PC-3 (cell line): ENCODE measurements around the gene P2RX2. TPM values are rescaled to one million over a fixed set of nuclear protein-coding genes. Genes with fewer than 3 reads are reported as not detected.
A peak's percentile ranks its signal among the peaks of the same experiment; 100 is the strongest.

ENCODE experiments used
- ATAC-seq: fragments of 200-7000 bp; cut with Tn5 transposase; 2 replicates; pipeline ENCODE4 v1.9.1; 2020; ENCODE audit warnings: mild to moderate bottlenecking, moderate library complexity
- BruUV-seq: library from RNA; stranded (reverse); fragments of 400-500 nt; replicated peaks from 2 replicates; lab custom pipeline; 2021; lab: Mats Ljungman, UMichigan
- CTCF ChIA-PET: fragments of 300-600 bp; sonication (Branson Sonifier 250); formaldehyde crosslinking; loops from one replicate; lab custom pipeline; 2022; ENCODE audit warnings: antibody characterized with exemption; lab: Charles Lee
- POLR2A ChIA-PET: fragments of 300-600 bp; sonication (Branson Sonifier 250); formaldehyde crosslinking; loops from one replicate; lab custom pipeline; 2022; ENCODE audit warnings: antibody characterized with exemption; ENCODE audit not compliant: unreplicated experiment; lab: Charles Lee
- DNase-seq: peaks from one replicate; pipeline ENCODE4 v3.0.0-alpha.2; 2015
- H2AFZ ChIP-seq: fragments of 300-600 bp; sonication (generic); 2 replicates; pipeline ENCODE4 v1.6.0; 2016; ENCODE audit warnings: antibody characterized with exemption, low read length
- H3F3A ChIP-seq: fragments of 300-600 bp; sonication (generic); one replicate; pipeline ENCODE4 v1.6.0; 2017; ENCODE audit warnings: antibody characterized with exemption, low read length, control low read depth, mild to moderate bottlenecking; ENCODE audit not compliant: unreplicated experiment
- H3K27ac ChIP-seq: fragments of 300-600 bp; sonication (generic); 2 replicates; pipeline ENCODE4 v1.5.1; 2016; ENCODE audit warnings: mild to moderate bottlenecking, low read length
- H3K27me3 ChIP-seq: fragments of 300-600 bp; sonication (generic); 2 replicates; pipeline ENCODE4 v1.6.1; 2016; ENCODE audit warnings: low read length, mixed read lengths
- H3K36me3 ChIP-seq: fragments of 300-600 bp; sonication (generic); 2 replicates; pipeline ENCODE4 v1.6.1; 2016; ENCODE audit warnings: low read depth, mixed run types, low read length, mixed read lengths
- H3K4me1 ChIP-seq: fragments of 300-600 bp; sonication (generic); 2 replicates; pipeline ENCODE4 v1.5.1; 2016; ENCODE audit warnings: low read length; ENCODE audit not compliant: insufficient read depth
- H3K4me2 ChIP-seq: fragments of 300-600 bp; sonication (generic); 2 replicates; pipeline ENCODE4 v1.6.0; 2016; ENCODE audit warnings: low read length
- H3K4me3 ChIP-seq: fragments of 300-600 bp; sonication (generic); 2 replicates; pipeline ENCODE4 v1.5.1; 2016; ENCODE audit warnings: mild to moderate bottlenecking, low read length, mixed read lengths
- H3K79me2 ChIP-seq: fragments of 300-600 bp; sonication (generic); 2 replicates; pipeline ENCODE4 v1.6.1; 2017; ENCODE audit warnings: low read length, mixed read lengths
- H3K9ac ChIP-seq: fragments of 300-600 bp; sonication (generic); 2 replicates; pipeline ENCODE4 v1.6.0; 2016; ENCODE audit warnings: mild to moderate bottlenecking, low read length
- H3K9me2 ChIP-seq: fragments of 300-600 bp; sonication (generic); replicated peaks from 2 replicates; pipeline ENCODE4 v1.6.1; 2016; ENCODE audit warnings: mixed run types, low read length, mixed read lengths
- H3K9me3 ChIP-seq: fragments of 300-600 bp; sonication (generic); 2 replicates; pipeline ENCODE4 v1.6.1; 2016; ENCODE audit warnings: low read length, mixed read lengths
- H4K20me1 ChIP-seq: fragments of 300-600 bp; sonication (generic); 2 replicates; pipeline ENCODE4 v1.6.1; 2016; ENCODE audit warnings: low read length, mixed read lengths
- EZH2 ChIP-seq: fragments of 300-600 bp; sonication (generic); IDR thresholded peaks from one replicate; pipeline ENCODE4 v1.6.1; 2017; ENCODE audit warnings: antibody characterized with exemption, mild to moderate bottlenecking, low read length; ENCODE audit not compliant: unreplicated experiment
- EZH2phosphoT487 ChIP-seq: fragments of 300-600 bp; sonication (generic); IDR thresholded peaks from 2 replicates; pipeline ENCODE4 v1.6.1; 2018; ENCODE audit warnings: mild to moderate bottlenecking, antibody characterized with exemption, low read length, borderline replicate concordance
- intact Hi-C: fragments of 100-400 bp; cut with micrococcal nuclease; formaldehyde crosslinking; loops from 2 replicates; pipeline ENCODE4 v1.9.0; 2023
- total RNA-seq: library from RNA; depleted of rRNA; stranded (reverse); fragments of >200 nt; gene quantifications from 2 replicates; pipeline ENCODE4 v1.2.3, GENCODE V29; 2014
- TF ChIP-seq, protein P1 (sequence below): fragments of 300-600 bp; sonication (generic); conservative IDR thresholded peaks from 2 replicates; pipeline ENCODE4 v1.5.1; 2017; ENCODE audit warnings: antibody characterized with exemption, low read depth, mild to moderate bottlenecking, low read length

Gene P2RX2
- total RNA-seq, 1 experiment from 2014 or later: not detected

DNA sequence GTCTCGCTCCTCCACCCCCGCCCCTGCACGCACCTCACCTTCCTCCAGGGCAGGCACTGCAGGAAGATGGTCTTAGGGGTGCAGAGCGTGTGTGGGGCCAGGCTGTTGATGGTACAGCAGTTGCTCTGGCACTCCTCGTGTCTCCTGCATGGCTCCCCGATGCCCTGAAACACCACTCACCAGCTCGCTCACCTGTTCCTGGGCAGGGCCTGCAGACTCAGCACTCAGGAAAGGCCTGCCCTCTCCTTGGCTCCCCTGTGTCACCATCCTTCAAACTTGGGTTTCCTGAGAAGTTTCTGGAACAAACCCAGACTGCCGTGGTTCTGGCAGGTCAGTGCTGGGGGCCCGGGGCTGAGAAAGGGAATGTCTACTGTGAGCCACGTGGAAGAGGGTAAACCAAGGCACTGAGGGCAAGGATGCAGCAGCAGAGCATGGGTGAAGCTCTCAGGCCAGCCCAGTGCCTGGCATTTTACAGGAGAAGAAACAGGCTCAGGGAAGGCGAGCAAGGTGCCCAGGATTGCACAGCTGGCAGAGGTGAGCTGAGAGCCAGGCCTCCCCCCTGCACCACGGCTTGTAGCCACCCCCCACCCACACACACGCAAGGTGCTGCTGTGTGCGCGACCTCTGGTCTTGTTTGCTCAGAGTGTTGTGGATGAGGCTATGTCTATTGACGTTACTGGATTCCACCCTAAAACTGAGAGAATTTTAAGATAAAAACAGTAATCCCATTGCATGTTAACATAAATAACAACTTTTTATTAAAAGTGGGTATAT, 13.7 kb upstream of the P2RX2 start:
- CTCF ChIA-PET: no interaction called here
- H3K4me2 ChIP-seq: peak overlapping the region; percentile 52
- DNase-seq (no peak), ATAC-seq (no peak)
- no peaks in the 10 kb centered on the region for H4K20me1 ChIP-seq
- H3K79me2 ChIP-seq: no peaks in the 10 kb centered on the region
- H3K9me2 ChIP-seq: no peaks in the 10 kb centered on the region
- no peaks in the 10 kb centered on the region for H3F3A ChIP-seq
- H3K4me3 ChIP-seq: no peak overlapping the region
- intact Hi-C loops: no loop called here
- POLR2A ChIA-PET: no interaction called here
- BruUV-seq: no TSS peak
- H2AFZ ChIP-seq: no peak overlapping the region
- H3K9me3 ChIP-seq: no peaks in the 10 kb centered on the region
- peaks cover 9% of the 10 kb centered on the region for H3K4me1 ChIP-seq
- TF ChIP-seq EZH2phosphoT487 (no peak), EZH2 (no peak)
- TF ChIP-seq, protein P1, sequence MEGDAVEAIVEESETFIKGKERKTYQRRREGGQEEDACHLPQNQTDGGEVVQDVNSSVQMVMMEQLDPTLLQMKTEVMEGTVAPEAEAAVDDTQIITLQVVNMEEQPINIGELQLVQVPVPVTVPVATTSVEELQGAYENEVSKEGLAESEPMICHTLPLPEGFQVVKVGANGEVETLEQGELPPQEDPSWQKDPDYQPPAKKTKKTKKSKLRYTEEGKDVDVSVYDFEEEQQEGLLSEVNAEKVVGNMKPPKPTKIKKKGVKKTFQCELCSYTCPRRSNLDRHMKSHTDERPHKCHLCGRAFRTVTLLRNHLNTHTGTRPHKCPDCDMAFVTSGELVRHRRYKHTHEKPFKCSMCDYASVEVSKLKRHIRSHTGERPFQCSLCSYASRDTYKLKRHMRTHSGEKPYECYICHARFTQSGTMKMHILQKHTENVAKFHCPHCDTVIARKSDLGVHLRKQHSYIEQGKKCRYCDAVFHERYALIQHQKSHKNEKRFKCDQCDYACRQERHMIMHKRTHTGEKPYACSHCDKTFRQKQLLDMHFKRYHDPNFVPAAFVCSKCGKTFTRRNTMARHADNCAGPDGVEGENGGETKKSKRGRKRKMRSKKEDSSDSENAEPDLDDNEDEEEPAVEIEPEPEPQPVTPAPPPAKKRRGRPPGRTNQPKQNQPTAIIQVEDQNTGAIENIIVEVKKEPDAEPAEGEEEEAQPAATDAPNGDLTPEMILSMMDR: no peak
- H3K27me3 ChIP-seq: peaks cover 23% of the 10 kb centered on the region
- H3K27ac ChIP-seq: no peak overlapping the region
- H3K9ac ChIP-seq: no peak overlapping the region
- H3K36me3 ChIP-seq: no peaks in the 10 kb centered on the region

DNA sequence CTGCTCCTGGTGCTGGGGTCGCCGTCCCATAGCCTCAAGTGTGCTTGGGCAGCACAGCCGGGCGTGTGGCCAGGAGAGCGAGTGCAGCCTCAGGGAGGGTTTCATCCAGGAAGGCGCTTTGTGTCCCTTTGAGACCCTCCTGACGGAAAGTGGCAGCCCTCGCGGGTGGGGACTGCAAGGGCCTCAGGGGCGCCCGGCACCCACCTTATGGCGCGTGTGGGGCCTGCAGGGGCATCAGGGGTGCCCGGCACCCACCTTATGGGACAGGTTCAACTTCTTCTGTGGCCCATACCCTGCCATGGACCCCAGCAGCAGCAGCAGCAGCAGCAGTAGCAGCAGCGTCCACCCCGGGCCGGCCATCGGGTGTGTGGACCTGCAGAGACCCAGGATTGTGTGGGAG, 12.7 kb upstream of the P2RX2 start:
- no peak overlapping the region for H3K27ac ChIP-seq
- CTCF ChIA-PET: no interaction called here
- POLR2A ChIA-PET: no interaction called here
- no peaks in the 10 kb centered on the region for H3F3A ChIP-seq
- H3K36me3 ChIP-seq: no peaks in the 10 kb centered on the region
- H2AFZ ChIP-seq: no peak overlapping the region
- ATAC-seq: no peak
- H4K20me1 ChIP-seq: no peaks in the 10 kb centered on the region
- TF ChIP-seq, protein P1: no peak
- TF ChIP-seq EZH2phosphoT487: no peak
- no peak for TF ChIP-seq EZH2
- H3K9ac ChIP-seq: no peak overlapping the region
- BruUV-seq: no TSS peak
- no peak overlapping the region for H3K4me3 ChIP-seq
- no peaks in the 10 kb centered on the region for H3K4me1 ChIP-seq
- no peak overlapping the region for H3K4me2 ChIP-seq
- no peaks in the 10 kb centered on the region for H3K9me2 ChIP-seq
- no peaks in the 10 kb centered on the region for H3K9me3 ChIP-seq
- H3K79me2 ChIP-seq: no peaks in the 10 kb centered on the region
- H3K27me3 ChIP-seq: peaks cover 23% of the 10 kb centered on the region
- intact Hi-C loops: no loop called here
- no peak for DNase-seq

DNA sequence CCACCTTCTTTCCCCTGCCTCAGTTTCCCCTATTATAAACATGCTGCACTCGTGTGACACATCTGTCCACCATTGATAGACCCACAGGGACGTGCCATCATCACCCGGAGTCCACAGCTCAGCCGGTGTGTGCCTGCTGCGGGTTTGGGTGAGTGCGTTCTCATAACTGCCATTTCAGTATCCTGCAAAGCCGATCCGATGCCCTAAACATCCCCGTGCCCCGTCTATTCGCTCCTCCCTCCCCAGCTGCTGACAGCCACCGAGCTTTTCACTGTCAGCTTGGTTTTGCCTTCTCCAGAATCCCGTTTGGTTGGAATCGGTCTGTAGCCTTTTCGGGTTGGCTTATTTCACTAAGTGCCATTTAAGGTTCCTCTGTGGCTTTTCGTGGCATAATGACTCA, 12.1 kb upstream of the P2RX2 start:
- BruUV-seq: no TSS peak
- CTCF ChIA-PET: no interaction called here
- ATAC-seq: no peak
- H3F3A ChIP-seq: no peaks in the 10 kb centered on the region
- no peak overlapping the region for H3K4me2 ChIP-seq
- POLR2A ChIA-PET: no interaction called here
- no peak overlapping the region for H3K9ac ChIP-seq
- TF ChIP-seq, protein P1: no peak
- TF ChIP-seq EZH2phosphoT487 (no peak), EZH2 (no peak)
- H3K79me2 ChIP-seq: no peaks in the 10 kb centered on the region
- H3K4me3 ChIP-seq: no peak overlapping the region
- H3K27ac ChIP-seq: no peak overlapping the region
- H3K9me2 ChIP-seq: no peaks in the 10 kb centered on the region
- no peak for DNase-seq
- peaks cover 23% of the 10 kb centered on the region for H3K27me3 ChIP-seq
- H4K20me1 ChIP-seq: no peaks in the 10 kb centered on the region
- H3K36me3 ChIP-seq: no peaks in the 10 kb centered on the region
- intact Hi-C loops: no loop called here
- no peaks in the 10 kb centered on the region for H3K4me1 ChIP-seq
- no peak overlapping the region for H2AFZ ChIP-seq
- no peaks in the 10 kb centered on the region for H3K9me3 ChIP-seq
